SK-N-SH (cell line): ENCODE measurements around the gene RHOU. TPM values are rescaled to one million over a fixed set of nuclear protein-coding genes. Genes with fewer than 3 reads are reported as not detected.

Experiments
- CTCF ChIA-PET: fragments of 300-600, 350-600 bp; formaldehyde crosslinking; extraction: SDS; loops from one replicate; lab custom pipeline; 2021; lab: Yijun Ruan, JAX
- POLR2A ChIA-PET: fragments of 350-600 bp; sonication (Branson Sonifier 250); formaldehyde crosslinking; extraction: SDS; loops from one replicate; lab custom pipeline; 2020; ENCODE audit warnings: antibody characterized with exemption, inconsistent platforms; lab: Yijun Ruan, JAX
- DNase-seq: peaks from one replicate; pipeline ENCODE4 v3.0.0; 2012
- H2AFZ ChIP-seq: fragments of 200-600 bp; sonication (generic); 2 replicates; pipeline ENCODE4 v1.8.1; 2016; ENCODE audit warnings: antibody characterized with exemption, mild to moderate bottlenecking, low read depth
- H3F3A ChIP-seq: fragments of 200-600 bp; sonication (generic); replicated peaks from 2 replicates; pipeline ENCODE3; 2016; ENCODE audit warnings: antibody characterized with exemption, mild to moderate bottlenecking; ENCODE audit not compliant: insufficient read depth
- H3K27ac ChIP-seq, 2 experiments: fragments of 200-500 bp in 1 of 2; fragments of 200-600 bp in 1 of 2; sonication (Bioruptor generic) in 1 of 2; sonication (generic), shearing (Covaris generic) in 1 of 2; 2 replicates each; pipeline versions ENCODE4 v1.5.1 to v1.6.1; 2014 to 2016; ENCODE audit warnings: low read depth in 2 of 2, inconsistent platforms in 1 of 2, low read length in 1 of 2, mild to moderate bottlenecking in 1 of 2, mixed read lengths in 1 of 2
- H3K27me3 ChIP-seq: fragments of 200-600 bp; sonication (generic), shearing (Covaris generic); 2 replicates; pipeline ENCODE4 v1.6.1; 2016; ENCODE audit warnings: mixed run types; ENCODE audit not compliant: insufficient read depth
- H3K36me3 ChIP-seq, 2 experiments: fragments of 200-500 bp in 1 of 2; fragments of 200-600 bp in 1 of 2; sonication (Bioruptor generic) in 1 of 2; sonication (generic) in 1 of 2; replicated peaks in 1 of 2; 2 replicates each; pipeline versions ENCODE3 to v1.5.1; 2014 to 2016; ENCODE audit warnings: low read length in 1 of 2, mild to moderate bottlenecking in 1 of 2; ENCODE audit not compliant: insufficient read depth in 2 of 2, control insufficient read depth in 1 of 2
- H3K4me1 ChIP-seq, 2 experiments: fragments of 200-500 bp in 1 of 2; fragments of 200-600 bp in 1 of 2; sonication (Bioruptor generic) in 1 of 2; sonication (generic), shearing (Covaris generic) in 1 of 2; 2 replicates each; pipeline versions ENCODE4 v1.5.1 to v1.6.1; 2014 to 2016; ENCODE audit warnings: low read depth in 1 of 2, low read length in 1 of 2, mixed run types in 1 of 2; ENCODE audit not compliant: insufficient read depth in 2 of 2, control insufficient read depth in 1 of 2
- H3K4me2 ChIP-seq: fragments of 200-600 bp; sonication (generic), shearing (Covaris generic); 2 replicates; pipeline ENCODE4 v1.6.1; 2017; ENCODE audit warnings: mixed run types
- H3K4me3 ChIP-seq, 2 experiments: fragments of 200-500 bp in 1 of 2; fragments of 200-600 bp in 1 of 2; sonication (Bioruptor generic) in 1 of 2; sonication (generic), shearing (Covaris generic) in 1 of 2; 2 replicates each; pipeline versions ENCODE4 v1.5.1 to v1.8.1; 2014 to 2016; ENCODE audit warnings: low read depth in 2 of 2, inconsistent platforms in 1 of 2, low read length in 1 of 2, mild to moderate bottlenecking in 1 of 2, mixed read lengths in 1 of 2, moderate library complexity in 1 of 2
- H3K79me2 ChIP-seq: fragments of 200-600 bp; sonication (generic); 2 replicates; pipeline ENCODE4 v1.8.1; 2017; ENCODE audit warnings: mild to moderate bottlenecking; ENCODE audit not compliant: insufficient read depth
- H3K9ac ChIP-seq: fragments of 200-600 bp; sonication (generic); 2 replicates; pipeline ENCODE4 v1.6.1; 2017; ENCODE audit warnings: mixed run types
- H3K9me2 ChIP-seq: fragments of 200-600 bp; sonication (generic); 2 replicates; pipeline ENCODE4 v1.6.1; 2017; ENCODE audit warnings: mixed run types
- H3K9me3 ChIP-seq: fragments of 200-600 bp; sonication (generic); 2 replicates; pipeline ENCODE4 v1.6.1; 2017; ENCODE audit warnings: mixed run types, mild to moderate bottlenecking, moderate library complexity
- H4K20me1 ChIP-seq: fragments of 200-600 bp; sonication (generic); 2 replicates; pipeline ENCODE4 v1.6.1; 2017; ENCODE audit warnings: mild to moderate bottlenecking, mixed run types; ENCODE audit not compliant: insufficient read depth
- ELF1 ChIP-seq: IDR thresholded peaks from 2 replicates; pipeline ENCODE4 v1.4.0; 2012
- EP300 ChIP-seq, 2 experiments: IDR thresholded peaks; 2 replicates each; pipeline versions ENCODE4 v1.4.0 to v1.6.1; 2012; ENCODE audit warnings: borderline replicate concordance in 1 of 2, low read depth in 1 of 2, low read length in 1 of 2
- FOSL2 ChIP-seq: IDR thresholded peaks from 2 replicates; pipeline ENCODE4 v1.4.0; 2012; ENCODE audit warnings: low read depth, mild to moderate bottlenecking, moderate library complexity, borderline replicate concordance
- GATA2 ChIP-seq: sonication (generic); formaldehyde crosslinking; IDR thresholded peaks from 2 replicates; pipeline ENCODE4 v1.5.0; 2020; ENCODE audit warnings: mild to moderate bottlenecking, missing genetic modification reagents
- IRF3 ChIP-seq: fragments of 150-350 bp; IDR thresholded peaks from 2 replicates; pipeline ENCODE4 v1.6.1; 2016; ENCODE audit warnings: mild to moderate bottlenecking, low read depth, low read length
- MAX ChIP-seq: IDR thresholded peaks from 2 replicates; pipeline ENCODE4 v1.4.0; 2012; ENCODE audit warnings: low read depth
- MEF2A ChIP-seq: IDR thresholded peaks from 2 replicates; pipeline ENCODE4 v1.4.0; 2012; ENCODE audit warnings: low read depth, borderline replicate concordance
- POLR2AphosphoS5 ChIP-seq: IDR thresholded peaks from 2 replicates; pipeline ENCODE4 v1.6.1; 2012; ENCODE audit warnings: low read depth, low read length
- RCOR1 ChIP-seq: fragments of 150-350 bp; IDR thresholded peaks from 2 replicates; pipeline ENCODE4 v1.6.1; 2017; ENCODE audit warnings: antibody characterized with exemption, low read length
- SIN3A ChIP-seq: IDR thresholded peaks from 2 replicates; pipeline ENCODE4 v1.6.1; 2012; ENCODE audit warnings: low read depth, mild to moderate bottlenecking, low read length, moderate library complexity, borderline replicate concordance
- SMC3 ChIP-seq: IDR thresholded peaks from 2 replicates; pipeline ENCODE4 v1.6.1; 2012; ENCODE audit warnings: low read depth, low read length, improper control_type of control experiment
- TEAD4 ChIP-seq: IDR thresholded peaks from 2 replicates; pipeline ENCODE4 v1.4.0; 2012; ENCODE audit warnings: mild to moderate bottlenecking, borderline replicate concordance; ENCODE audit not compliant: insufficient read depth
- USF2 ChIP-seq: fragments of 150-350 bp; IDR thresholded peaks from 2 replicates; pipeline ENCODE4 v1.6.1; 2017; ENCODE audit warnings: antibody characterized with exemption, low read length, low read depth, borderline replicate concordance
- YY1 ChIP-seq: IDR thresholded peaks from 2 replicates; pipeline ENCODE4 v1.4.0; 2012; ENCODE audit warnings: low read depth, mild to moderate bottlenecking
- WGBS: methylation state at CpG from one replicate; pipeline ENCODE4 v1.1.6; 2017; ENCODE audit warnings: low lambda C conversion rate; 5-methylcytosine and 5-hydroxymethylcytosine counted together
- polyA plus RNA-seq, 3 experiments: library from polyadenylated mRNA; depleted of rRNA; stranded (reverse); fragments of >200 nt; gene quantifications; 2 replicates each; pipeline ENCODE4 v1.2.3, GENCODE V29; 2012
- TF ChIP-seq, protein P1 (sequence below): IDR thresholded peaks from 2 replicates; pipeline ENCODE4; 2012
- TF ChIP-seq, protein P2 (sequence below): IDR thresholded peaks from 2 replicates; pipeline ENCODE4 v1.6.1; 2012; ENCODE audit warnings: mild to moderate bottlenecking, low read depth, low read length, moderate library complexity

The RHOU gene
- polyA plus RNA-seq, 1 of the 3 experiments (the other 2 are of a cell fraction), result 0.36 TPM

GRCh38 chr1:228727681-228728171 lies 7.6 kb upstream of the RHOU start:
- ChIA-PET POLR2A (no interaction called here), CTCF (interaction anchor here (0.7 to 2.0 kb wide), 3 partner anchors 36 to 499 kb away, joined by 3 to 7 read pairs (median 3); no protein-coding TSS in a partner anchor)
- H3K27ac ChIP-seq, result no peak overlapping the region
- TF ChIP-seq ELF1 (no peak), SMC3 (no peak), YY1 (no peak), USF2 (no peak), EP300 (IDR thresholded peaks at IDR 0.05; ENCODE audit: borderline replicate concordance in 1 of 2, low read depth in 1 of 2, low read length in 1 of 2) (no peak)
- TF ChIP-seq, protein P1, sequence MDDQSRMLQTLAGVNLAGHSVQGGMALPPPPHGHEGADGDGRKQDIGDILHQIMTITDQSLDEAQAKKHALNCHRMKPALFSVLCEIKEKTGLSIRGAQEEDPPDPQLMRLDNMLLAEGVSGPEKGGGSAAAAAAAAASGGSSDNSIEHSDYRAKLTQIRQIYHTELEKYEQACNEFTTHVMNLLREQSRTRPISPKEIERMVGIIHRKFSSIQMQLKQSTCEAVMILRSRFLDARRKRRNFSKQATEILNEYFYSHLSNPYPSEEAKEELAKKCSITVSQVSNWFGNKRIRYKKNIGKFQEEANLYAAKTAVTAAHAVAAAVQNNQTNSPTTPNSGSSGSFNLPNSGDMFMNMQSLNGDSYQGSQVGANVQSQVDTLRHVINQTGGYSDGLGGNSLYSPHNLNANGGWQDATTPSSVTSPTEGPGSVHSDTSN, result no peak
- no peak overlapping the region for H3K9ac ChIP-seq
- H3K9me2 ChIP-seq, result no peaks in the 10 kb centered on the region
- H3K4me1 ChIP-seq, result peaks cover 0 to 2% of the 10 kb centered on the region in 2 experiments; a peak in 1 of 4 replicates
- 0% methylated on average over 1 of the region's 1 CpG for WGBS
- H4K20me1 ChIP-seq, result no peaks in the 10 kb centered on the region
- DNase-seq, result no peak
- H3K9me3 ChIP-seq, result no peaks in the 10 kb centered on the region
- H3K27me3 ChIP-seq, result no peaks in the 10 kb centered on the region
- H3K4me3 ChIP-seq, result no peak overlapping the region
- H3F3A ChIP-seq, result no peaks in the 10 kb centered on the region
- H3K4me2 ChIP-seq, result no peak overlapping the region
- H3K79me2 ChIP-seq, result no peaks in the 10 kb centered on the region
- H2AFZ ChIP-seq, result no peak overlapping the region
- H3K36me3 ChIP-seq, result no peaks in the 10 kb centered on the region

GRCh38 chr1:228732426-228732825 lies 2.9 kb upstream of the RHOU start:
- DNase-seq, result no peak
- Histone ChIP-seq H3K9me3 (no peaks in the 10 kb centered on the region), H3F3A (no peaks in the 10 kb centered on the region), H3K36me3 (no peaks in the 10 kb centered on the region), H3K27ac (no peak overlapping the region), H2AFZ (no peak overlapping the region), H3K4me2 (no peak overlapping the region), H3K4me1 (peaks cover 0 to 16% of the 10 kb centered on the region in 2 experiments; a peak in 2 of 4 replicates), H4K20me1 (no peaks in the 10 kb centered on the region), H3K4me3 (no peak overlapping the region), H3K9ac (no peak overlapping the region), H3K79me2 (no peaks in the 10 kb centered on the region), H3K9me2 (no peaks in the 10 kb centered on the region), H3K27me3 (peaks cover 8% of the 10 kb centered on the region; the same call in 1 of the 2 replicates)
- ChIA-PET CTCF (interaction anchor here (0.8 to 4.6 kb wide), 5 partner anchors 31 to 783 kb away, joined by 3 to 21 read pairs (median 3); no protein-coding TSS in a partner anchor), POLR2A (no interaction called here)
- WGBS, result 75% methylated on average over 7 of the region's 8 CpGs
- no peak for TF ChIP-seq TEAD4
- no peak for TF ChIP-seq MEF2A
- TF ChIP-seq SIN3A, result no peak
- no peak for TF ChIP-seq POLR2AphosphoS5
- TF ChIP-seq, protein P2, sequence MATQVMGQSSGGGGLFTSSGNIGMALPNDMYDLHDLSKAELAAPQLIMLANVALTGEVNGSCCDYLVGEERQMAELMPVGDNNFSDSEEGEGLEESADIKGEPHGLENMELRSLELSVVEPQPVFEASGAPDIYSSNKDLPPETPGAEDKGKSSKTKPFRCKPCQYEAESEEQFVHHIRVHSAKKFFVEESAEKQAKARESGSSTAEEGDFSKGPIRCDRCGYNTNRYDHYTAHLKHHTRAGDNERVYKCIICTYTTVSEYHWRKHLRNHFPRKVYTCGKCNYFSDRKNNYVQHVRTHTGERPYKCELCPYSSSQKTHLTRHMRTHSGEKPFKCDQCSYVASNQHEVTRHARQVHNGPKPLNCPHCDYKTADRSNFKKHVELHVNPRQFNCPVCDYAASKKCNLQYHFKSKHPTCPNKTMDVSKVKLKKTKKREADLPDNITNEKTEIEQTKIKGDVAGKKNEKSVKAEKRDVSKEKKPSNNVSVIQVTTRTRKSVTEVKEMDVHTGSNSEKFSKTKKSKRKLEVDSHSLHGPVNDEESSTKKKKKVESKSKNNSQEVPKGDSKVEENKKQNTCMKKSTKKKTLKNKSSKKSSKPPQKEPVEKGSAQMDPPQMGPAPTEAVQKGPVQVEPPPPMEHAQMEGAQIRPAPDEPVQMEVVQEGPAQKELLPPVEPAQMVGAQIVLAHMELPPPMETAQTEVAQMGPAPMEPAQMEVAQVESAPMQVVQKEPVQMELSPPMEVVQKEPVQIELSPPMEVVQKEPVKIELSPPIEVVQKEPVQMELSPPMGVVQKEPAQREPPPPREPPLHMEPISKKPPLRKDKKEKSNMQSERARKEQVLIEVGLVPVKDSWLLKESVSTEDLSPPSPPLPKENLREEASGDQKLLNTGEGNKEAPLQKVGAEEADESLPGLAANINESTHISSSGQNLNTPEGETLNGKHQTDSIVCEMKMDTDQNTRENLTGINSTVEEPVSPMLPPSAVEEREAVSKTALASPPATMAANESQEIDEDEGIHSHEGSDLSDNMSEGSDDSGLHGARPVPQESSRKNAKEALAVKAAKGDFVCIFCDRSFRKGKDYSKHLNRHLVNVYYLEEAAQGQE, result no peak
- TF ChIP-seq YY1, result no peak
- TF ChIP-seq EP300 (IDR thresholded peaks at IDR 0.05; ENCODE audit: borderline replicate concordance in 1 of 2, low read depth in 1 of 2, low read length in 1 of 2), result no peak
- TF ChIP-seq, protein P1, result no peak
- TF ChIP-seq GATA2 (CRISPR knock-in tag), result no peak
- no peak for TF ChIP-seq USF2
- no peak for TF ChIP-seq IRF3
- TF ChIP-seq ELF1, result no peak
- no peak for TF ChIP-seq FOSL2
- no peak for TF ChIP-seq RCOR1
- no peak for TF ChIP-seq SMC3
- no peak for TF ChIP-seq MAX
